H1 (cell line): Measurements from ENCODE around the gene AP1S1. TPM values are rescaled to one million over a fixed set of nuclear protein-coding genes. Genes with fewer than 3 reads are reported as not detected.

Experiments
- CHD1 ChIP-seq: IDR thresholded peaks from 2 replicates; pipeline ENCODE4 v1.6.1; 2012; ENCODE audit warnings: low read depth, low read length, improper control_type of control experiment
- GTF2F1 ChIP-seq: IDR thresholded peaks from 2 replicates; pipeline ENCODE4 v1.6.1; 2012; ENCODE audit warnings: low read depth, low read length, improper control_type of control experiment, borderline replicate concordance
- KDM4A ChIP-seq: IDR thresholded peaks from one replicate; pipeline ENCODE4 v1.7.1; 2012; ENCODE audit warnings: low read depth, mild to moderate bottlenecking, moderate library complexity, low read length, inconsistent platforms; ENCODE audit not compliant: severe bottlenecking
- NRF1 ChIP-seq: IDR thresholded peaks from 2 replicates; pipeline ENCODE4 v1.6.1; 2011; ENCODE audit warnings: mild to moderate bottlenecking, low read depth, low read length, improper control_type of control experiment
- RNF2 ChIP-seq: fragments of 200-900, 300-1000 bp; sonication (generic); IDR thresholded peaks from 2 replicates; pipeline ENCODE4 v1.7.1; 2016; ENCODE audit warnings: borderline replicate concordance, low read depth, mild to moderate bottlenecking, antibody characterized with exemption, low read length; ENCODE audit not compliant: poor library complexity, severe bottlenecking; ENCODE audit errors: missing control alignments
- SIRT6 ChIP-seq: IDR thresholded peaks from one replicate; pipeline ENCODE4 v1.7.1; 2012; ENCODE audit warnings: low read length, inconsistent platforms
- SP1 ChIP-seq: IDR thresholded peaks from 2 replicates; pipeline ENCODE4 v1.6.1; 2011; ENCODE audit warnings: low read depth, low read length
- TAF1 ChIP-seq: IDR thresholded peaks from 2 replicates; pipeline ENCODE4 v1.6.1; 2011; ENCODE audit warnings: mild to moderate bottlenecking, low read depth, low read length
- polyA plus RNA-seq, 7 experiments: library from polyadenylated mRNA; depleted of rRNA in 3 of 7; stranded (reverse) in 5 of 7; unstranded in 2 of 7; fragments of >200 nt in 5 of 7; fragments of 200-250 nt in 2 of 7; gene quantifications; 1 replicate in 5 of 7; 2 replicates in 1 of 7; 4 replicates in 1 of 7; pipeline versions ENCODE4 v1.2.1 to v1.2.3, GENCODE V29; 2011 to 2013; ENCODE audit warnings: missing spikeins in 2 of 7, mixed read lengths in 2 of 7
- total RNA-seq: library from RNA; stranded (reverse); fragmentation: NEBNext Ultra II Directional; extraction: Animal tissue kit (Norgen Biotek cat#: 25700); gene quantifications from 2 replicates; pipeline ENCODE4 v1.2.1, GENCODE V29; 2021
- TF ChIP-seq, protein P1 (sequence below): fragments of 300-600 bp; sonication (generic); IDR thresholded peaks from 2 replicates; pipeline ENCODE4 v1.7.1; 2012; ENCODE audit warnings: low read length, moderate library complexity, mild to moderate bottlenecking, inconsistent platforms; ENCODE audit not compliant: insufficient replicate concordance
- TF ChIP-seq, protein P2 (sequence below): IDR thresholded peaks from 2 replicates; pipeline ENCODE4 v1.6.1; 2011; ENCODE audit warnings: low read length, improper control_type of control experiment

AP1S1 gene
- total and polyA plus RNA-seq, 2 of the 8 experiments (the other 6 are each of a cell fraction or from before 2014, with no cell fraction given) = 56.1 to 59.3 TPM

DNA sequence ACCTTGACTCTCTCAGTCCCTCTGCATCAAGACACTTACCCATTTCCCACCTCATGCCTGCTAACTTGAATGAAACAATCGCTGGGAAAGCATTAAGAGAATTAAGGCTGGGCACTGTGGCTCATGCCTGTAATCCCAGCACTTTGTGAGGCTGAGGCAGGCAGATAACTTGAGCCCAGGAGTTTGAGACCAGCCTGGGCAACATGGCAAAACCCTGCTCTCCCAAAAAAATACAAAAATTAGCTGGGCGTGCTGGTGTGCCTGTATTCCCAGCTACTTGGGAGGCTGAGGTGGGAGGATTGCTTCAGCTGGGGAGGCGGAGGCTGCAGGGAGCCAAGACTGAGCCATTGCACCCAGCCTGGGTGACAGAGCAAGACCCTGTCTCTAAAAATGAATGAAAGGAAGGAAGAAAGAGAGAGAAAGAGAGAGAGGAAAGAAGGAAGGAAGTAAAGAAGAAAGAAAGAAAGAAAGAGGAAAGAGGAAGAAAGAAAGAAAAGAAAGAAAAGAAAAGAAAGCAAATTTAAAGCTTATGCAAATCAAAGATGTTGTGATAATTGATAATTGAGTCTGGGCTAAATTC lies 26.7 kb upstream of the AP1S1 start (continued):
- TF ChIP-seq, protein P1, sequence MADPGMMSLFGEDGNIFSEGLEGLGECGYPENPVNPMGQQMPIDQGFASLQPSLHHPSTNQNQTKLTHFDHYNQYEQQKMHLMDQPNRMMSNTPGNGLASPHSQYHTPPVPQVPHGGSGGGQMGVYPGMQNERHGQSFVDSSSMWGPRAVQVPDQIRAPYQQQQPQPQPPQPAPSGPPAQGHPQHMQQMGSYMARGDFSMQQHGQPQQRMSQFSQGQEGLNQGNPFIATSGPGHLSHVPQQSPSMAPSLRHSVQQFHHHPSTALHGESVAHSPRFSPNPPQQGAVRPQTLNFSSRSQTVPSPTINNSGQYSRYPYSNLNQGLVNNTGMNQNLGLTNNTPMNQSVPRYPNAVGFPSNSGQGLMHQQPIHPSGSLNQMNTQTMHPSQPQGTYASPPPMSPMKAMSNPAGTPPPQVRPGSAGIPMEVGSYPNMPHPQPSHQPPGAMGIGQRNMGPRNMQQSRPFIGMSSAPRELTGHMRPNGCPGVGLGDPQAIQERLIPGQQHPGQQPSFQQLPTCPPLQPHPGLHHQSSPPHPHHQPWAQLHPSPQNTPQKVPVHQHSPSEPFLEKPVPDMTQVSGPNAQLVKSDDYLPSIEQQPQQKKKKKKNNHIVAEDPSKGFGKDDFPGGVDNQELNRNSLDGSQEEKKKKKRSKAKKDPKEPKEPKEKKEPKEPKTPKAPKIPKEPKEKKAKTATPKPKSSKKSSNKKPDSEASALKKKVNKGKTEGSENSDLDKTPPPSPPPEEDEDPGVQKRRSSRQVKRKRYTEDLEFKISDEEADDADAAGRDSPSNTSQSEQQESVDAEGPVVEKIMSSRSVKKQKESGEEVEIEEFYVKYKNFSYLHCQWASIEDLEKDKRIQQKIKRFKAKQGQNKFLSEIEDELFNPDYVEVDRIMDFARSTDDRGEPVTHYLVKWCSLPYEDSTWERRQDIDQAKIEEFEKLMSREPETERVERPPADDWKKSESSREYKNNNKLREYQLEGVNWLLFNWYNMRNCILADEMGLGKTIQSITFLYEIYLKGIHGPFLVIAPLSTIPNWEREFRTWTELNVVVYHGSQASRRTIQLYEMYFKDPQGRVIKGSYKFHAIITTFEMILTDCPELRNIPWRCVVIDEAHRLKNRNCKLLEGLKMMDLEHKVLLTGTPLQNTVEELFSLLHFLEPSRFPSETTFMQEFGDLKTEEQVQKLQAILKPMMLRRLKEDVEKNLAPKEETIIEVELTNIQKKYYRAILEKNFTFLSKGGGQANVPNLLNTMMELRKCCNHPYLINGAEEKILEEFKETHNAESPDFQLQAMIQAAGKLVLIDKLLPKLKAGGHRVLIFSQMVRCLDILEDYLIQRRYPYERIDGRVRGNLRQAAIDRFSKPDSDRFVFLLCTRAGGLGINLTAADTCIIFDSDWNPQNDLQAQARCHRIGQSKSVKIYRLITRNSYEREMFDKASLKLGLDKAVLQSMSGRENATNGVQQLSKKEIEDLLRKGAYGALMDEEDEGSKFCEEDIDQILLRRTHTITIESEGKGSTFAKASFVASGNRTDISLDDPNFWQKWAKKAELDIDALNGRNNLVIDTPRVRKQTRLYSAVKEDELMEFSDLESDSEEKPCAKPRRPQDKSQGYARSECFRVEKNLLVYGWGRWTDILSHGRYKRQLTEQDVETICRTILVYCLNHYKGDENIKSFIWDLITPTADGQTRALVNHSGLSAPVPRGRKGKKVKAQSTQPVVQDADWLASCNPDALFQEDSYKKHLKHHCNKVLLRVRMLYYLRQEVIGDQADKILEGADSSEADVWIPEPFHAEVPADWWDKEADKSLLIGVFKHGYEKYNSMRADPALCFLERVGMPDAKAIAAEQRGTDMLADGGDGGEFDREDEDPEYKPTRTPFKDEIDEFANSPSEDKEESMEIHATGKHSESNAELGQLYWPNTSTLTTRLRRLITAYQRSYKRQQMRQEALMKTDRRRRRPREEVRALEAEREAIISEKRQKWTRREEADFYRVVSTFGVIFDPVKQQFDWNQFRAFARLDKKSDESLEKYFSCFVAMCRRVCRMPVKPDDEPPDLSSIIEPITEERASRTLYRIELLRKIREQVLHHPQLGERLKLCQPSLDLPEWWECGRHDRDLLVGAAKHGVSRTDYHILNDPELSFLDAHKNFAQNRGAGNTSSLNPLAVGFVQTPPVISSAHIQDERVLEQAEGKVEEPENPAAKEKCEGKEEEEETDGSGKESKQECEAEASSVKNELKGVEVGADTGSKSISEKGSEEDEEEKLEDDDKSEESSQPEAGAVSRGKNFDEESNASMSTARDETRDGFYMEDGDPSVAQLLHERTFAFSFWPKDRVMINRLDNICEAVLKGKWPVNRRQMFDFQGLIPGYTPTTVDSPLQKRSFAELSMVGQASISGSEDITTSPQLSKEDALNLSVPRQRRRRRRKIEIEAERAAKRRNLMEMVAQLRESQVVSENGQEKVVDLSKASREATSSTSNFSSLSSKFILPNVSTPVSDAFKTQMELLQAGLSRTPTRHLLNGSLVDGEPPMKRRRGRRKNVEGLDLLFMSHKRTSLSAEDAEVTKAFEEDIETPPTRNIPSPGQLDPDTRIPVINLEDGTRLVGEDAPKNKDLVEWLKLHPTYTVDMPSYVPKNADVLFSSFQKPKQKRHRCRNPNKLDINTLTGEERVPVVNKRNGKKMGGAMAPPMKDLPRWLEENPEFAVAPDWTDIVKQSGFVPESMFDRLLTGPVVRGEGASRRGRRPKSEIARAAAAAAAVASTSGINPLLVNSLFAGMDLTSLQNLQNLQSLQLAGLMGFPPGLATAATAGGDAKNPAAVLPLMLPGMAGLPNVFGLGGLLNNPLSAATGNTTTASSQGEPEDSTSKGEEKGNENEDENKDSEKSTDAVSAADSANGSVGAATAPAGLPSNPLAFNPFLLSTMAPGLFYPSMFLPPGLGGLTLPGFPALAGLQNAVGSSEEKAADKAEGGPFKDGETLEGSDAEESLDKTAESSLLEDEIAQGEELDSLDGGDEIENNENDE = no peak
- TF ChIP-seq, protein P2, sequence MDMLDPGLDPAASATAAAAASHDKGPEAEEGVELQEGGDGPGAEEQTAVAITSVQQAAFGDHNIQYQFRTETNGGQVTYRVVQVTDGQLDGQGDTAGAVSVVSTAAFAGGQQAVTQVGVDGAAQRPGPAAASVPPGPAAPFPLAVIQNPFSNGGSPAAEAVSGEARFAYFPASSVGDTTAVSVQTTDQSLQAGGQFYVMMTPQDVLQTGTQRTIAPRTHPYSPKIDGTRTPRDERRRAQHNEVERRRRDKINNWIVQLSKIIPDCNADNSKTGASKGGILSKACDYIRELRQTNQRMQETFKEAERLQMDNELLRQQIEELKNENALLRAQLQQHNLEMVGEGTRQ = no peak
- no peak for TF ChIP-seq SP1
- TF ChIP-seq NRF1 = no peak
- no peak for TF ChIP-seq GTF2F1
- no peak for TF ChIP-seq TAF1
- TF ChIP-seq SIRT6 = no peak
- TF ChIP-seq RNF2 = no peak
- no peak for TF ChIP-seq KDM4A
- no peak for TF ChIP-seq CHD1
